Immature natural killer cell (primary cell): ENCODE results near the gene RBM6. TPM values are rescaled to one million over a fixed set of nuclear protein-coding genes. Genes with fewer than 3 reads are reported as not detected.
A peak's percentile ranks its signal among the peaks of the same experiment; 100 is the strongest.
"Not testable (repeated sequence)": the region's sequence is repeated elsewhere in the genome, so short reads cannot be mapped to it uniquely, and the experiment has no call there.

Experiments
- DNase-seq, 3 donors: peaks; one replicate each; pipeline ENCODE4 v3.0.0; 2022; ENCODE audit warnings: mixed read lengths in 1 of 3
- H3K27ac Mint-ChIP-seq, 6 donors: one replicate each; pipeline ENCODE4 v1.8.0; 2020; ENCODE audit warnings: mixed read lengths in 6 of 6, mild to moderate bottlenecking in 5 of 6, inconsistent platforms in 4 of 6, moderate library complexity in 3 of 6
- H3K27me3 Mint-ChIP-seq, 3 donors: one replicate each; pipeline ENCODE4 v1.8.0; 2020 to 2021; ENCODE audit warnings: low read depth in 3 of 3, mild to moderate bottlenecking in 3 of 3, mixed read lengths in 3 of 3, moderate library complexity in 3 of 3, inconsistent platforms in 1 of 3
- H3K36me3 Mint-ChIP-seq, 3 donors: one replicate each; pipeline ENCODE4 v1.8.0; 2020; ENCODE audit warnings: mixed read lengths in 3 of 3, inconsistent platforms in 2 of 3, mild to moderate bottlenecking in 2 of 3
- H3K4me1 Mint-ChIP-seq, 2 donors: one replicate each; pipeline ENCODE4 v1.8.0; 2020; ENCODE audit warnings: inconsistent platforms in 2 of 2, mild to moderate bottlenecking in 2 of 2, mixed read lengths in 2 of 2, moderate library complexity in 1 of 2
- H3K4me3 Mint-ChIP-seq, 5 donors: one replicate each; pipeline ENCODE4 v1.8.0; 2020; ENCODE audit warnings: mild to moderate bottlenecking in 5 of 5, mixed read lengths in 5 of 5, inconsistent platforms in 3 of 5, moderate library complexity in 3 of 5
- H3K9me3 Mint-ChIP-seq, 6 donors: one replicate each; pipeline ENCODE4 v1.8.0; 2020; ENCODE audit warnings: mild to moderate bottlenecking in 6 of 6, mixed read lengths in 6 of 6, inconsistent platforms in 4 of 6, moderate library complexity in 3 of 6
- polyA plus RNA-seq, 3 donors: library from polyadenylated mRNA; unstranded; fragments of 300-500 nt; fragmentation: Illumina TruSeq; gene quantifications; one replicate each; pipeline ENCODE4 v1.2.3, GENCODE V29; 2021

Gene RBM6
- polyA plus RNA-seq, 3 donors from 2014 or later = 7.5 to 39.7 (median 19.2) TPM

- DNase-seq = no peak
- H3K27me3 Mint-ChIP-seq = no peaks in the 10 kb centered on the region
- H3K4me3 Mint-ChIP-seq = no peak overlapping the region
- H3K9me3 Mint-ChIP-seq = no peaks in the 10 kb centered on the region
- peaks cover 4 to 20% (median 10%) of the 10 kb centered on the region in 3 donors for H3K36me3 Mint-ChIP-seq
- H3K4me1 Mint-ChIP-seq = peaks cover 0 to 5% of the 10 kb centered on the region in 2 donors
- no peak overlapping the region for H3K27ac Mint-ChIP-seq
Measured at GRCh38 chr3:49976942-49977341, 37.0 kb downstream of the RBM6 start.

- no peak overlapping the region for H3K4me3 Mint-ChIP-seq
- H3K4me1 Mint-ChIP-seq = peaks cover 5% of the 10 kb centered on the region in 2 donors
- peaks cover 0 to 16% (median 4%) of the 10 kb centered on the region in 3 donors for H3K36me3 Mint-ChIP-seq
- H3K27me3 Mint-ChIP-seq = peaks cover 0 to 2% (median 0%) of the 10 kb centered on the region in 3 donors
- no peak for DNase-seq
- H3K9me3 Mint-ChIP-seq = no peaks in the 10 kb centered on the region
- peak overlapping the region in 1 of 6 donors; percentile 15 for H3K27ac Mint-ChIP-seq
Measured at GRCh38 chr3:49984394-49984793, 44.4 kb downstream of the RBM6 start.

GRCh38 chr3:49992326-49992725, 52.4 kb downstream of the RBM6 start:
- Mint-ChIP-seq H3K4me3 (no peak overlapping the region), H3K36me3 (peaks cover 0 to 9% (median 3%) of the 10 kb centered on the region in 3 donors), H3K27ac (no peak overlapping the region), H3K27me3 (no peaks in the 10 kb centered on the region), H3K4me1 (peaks cover 0 to 9% of the 10 kb centered on the region in 2 donors), H3K9me3 (no peaks in the 10 kb centered on the region)
- no peak for DNase-seq

GRCh38 chr3:49994476-49994875, 54.5 kb downstream of the RBM6 start:
- H3K4me1 Mint-ChIP-seq = peaks cover 0 to 11% of the 10 kb centered on the region in 2 donors
- no peak overlapping the region for H3K27ac Mint-ChIP-seq
- no peaks in the 10 kb centered on the region for H3K9me3 Mint-ChIP-seq
- peaks cover 0 to 5% (median 3%) of the 10 kb centered on the region in 3 donors for H3K36me3 Mint-ChIP-seq
- no peak for DNase-seq
- no peaks in the 10 kb centered on the region for H3K27me3 Mint-ChIP-seq
- H3K4me3 Mint-ChIP-seq = no peak overlapping the region

GRCh38 chr3:49996016-49996415, 56.1 kb downstream of the RBM6 start:
- Mint-ChIP-seq H3K9me3 (no peaks in the 10 kb centered on the region), H3K27ac (peak overlapping the region in 2 of 6 donors; percentile 7 to 35), H3K36me3 (peaks cover 3 to 12% (median 7%) of the 10 kb centered on the region in 3 donors), H3K27me3 (no peaks in the 10 kb centered on the region), H3K4me1 (peaks cover 0 to 11% of the 10 kb centered on the region in 2 donors), H3K4me3 (no peak overlapping the region)
- no peak for DNase-seq

GRCh38 chr3:49997862-49998261, 57.9 kb downstream of the RBM6 start:
- H3K4me3 Mint-ChIP-seq = no peak overlapping the region
- peaks cover 3 to 16% (median 10%) of the 10 kb centered on the region in 3 donors for H3K36me3 Mint-ChIP-seq
- DNase-seq = no peak
- peaks cover 0 to 11% of the 10 kb centered on the region in 2 donors for H3K4me1 Mint-ChIP-seq
- no peaks in the 10 kb centered on the region for H3K27me3 Mint-ChIP-seq
- H3K9me3 Mint-ChIP-seq = no peaks in the 10 kb centered on the region
- peak overlapping the region in 1 of 6 donors; percentile 4 for H3K27ac Mint-ChIP-seq

- DNase-seq = no peak
- H3K27ac Mint-ChIP-seq = no peak overlapping the region
- H3K4me1 Mint-ChIP-seq = peaks cover 0 to 11% of the 10 kb centered on the region in 2 donors
- H3K9me3 Mint-ChIP-seq = no peaks in the 10 kb centered on the region
- peaks cover 3 to 16% (median 12%) of the 10 kb centered on the region in 3 donors for H3K36me3 Mint-ChIP-seq
- no peak overlapping the region for H3K4me3 Mint-ChIP-seq
- no peaks in the 10 kb centered on the region for H3K27me3 Mint-ChIP-seq
Measured at GRCh38 chr3:49998326-49998725, 58.4 kb downstream of the RBM6 start.

GRCh38 chr3:50001511-50001910, 61.6 kb downstream of the RBM6 start:
- DNase-seq = no peak
- H3K36me3 Mint-ChIP-seq = peaks cover 3 to 15% (median 11%) of the 10 kb centered on the region in 3 donors
- H3K9me3 Mint-ChIP-seq = no peaks in the 10 kb centered on the region
- peaks cover 5% of the 10 kb centered on the region in 2 donors for H3K4me1 Mint-ChIP-seq
- no peak overlapping the region for H3K4me3 Mint-ChIP-seq
- H3K27me3 Mint-ChIP-seq = no peaks in the 10 kb centered on the region
- H3K27ac Mint-ChIP-seq = peak overlapping the region in 1 of 6 donors; percentile 24

- Mint-ChIP-seq H3K4me1 (peaks cover 0 to 5% of the 10 kb centered on the region in 2 donors), H3K27ac (no peak overlapping the region), H3K27me3 (no peaks in the 10 kb centered on the region), H3K4me3 (no peak overlapping the region), H3K9me3 (no peaks in the 10 kb centered on the region), H3K36me3 (peaks cover 3 to 15% (median 11%) of the 10 kb centered on the region in 3 donors)
- no peak for DNase-seq
Measured at GRCh38 chr3:50003216-50003615, 63.3 kb downstream of the RBM6 start.

GRCh38 chr3:50003824-50004223, 63.9 kb downstream of the RBM6 start:
- Mint-ChIP-seq H3K9me3 (no peaks in the 10 kb centered on the region), H3K36me3 (peaks cover 3 to 18% (median 11%) of the 10 kb centered on the region in 3 donors), H3K4me3 (no peak overlapping the region)

GRCh38 chr3:50008931-50009330, 69.0 kb downstream of the RBM6 start:
- H3K4me1 Mint-ChIP-seq = peaks cover 2 to 7% of the 10 kb centered on the region in 2 donors
- H3K27me3 Mint-ChIP-seq = no peaks in the 10 kb centered on the region
- H3K36me3 Mint-ChIP-seq = peaks cover 0 to 10% (median 0%) of the 10 kb centered on the region in 3 donors
- H3K9me3 Mint-ChIP-seq = no peaks in the 10 kb centered on the region
- DNase-seq = no peak
- H3K4me3 Mint-ChIP-seq = no peak overlapping the region
- H3K27ac Mint-ChIP-seq = peak overlapping the region in 1 of 6 donors; percentile 6

More at GRCh38 chr3:50003824-50004223, 63.9 kb downstream of the RBM6 start:
- peaks cover 2 to 5% of the 10 kb centered on the region in 2 donors for H3K4me1 Mint-ChIP-seq
- H3K27me3 Mint-ChIP-seq = no peaks in the 10 kb centered on the region
- no peak for DNase-seq
- H3K27ac Mint-ChIP-seq = no peak overlapping the region

GRCh38 chr3:50010959-50011358, 71.0 kb downstream of the RBM6 start:
- Mint-ChIP-seq H3K4me1 (peaks cover 0 to 7% of the 10 kb centered on the region in 2 donors), H3K9me3 (no peaks in the 10 kb centered on the region), H3K36me3 (peaks cover 0 to 13% (median 0%) of the 10 kb centered on the region in 3 donors), H3K27ac (peak overlapping the region in 1 of 6 donors; percentile 29), H3K4me3 (no peak overlapping the region), H3K27me3 (no peaks in the 10 kb centered on the region)
- no peak for DNase-seq

- Mint-ChIP-seq H3K9me3 (no peaks in the 10 kb centered on the region), H3K27me3 (no peaks in the 10 kb centered on the region), H3K36me3 (peaks cover 9 to 23% (median 22%) of the 10 kb centered on the region in 3 donors), H3K4me1 (peaks cover 4 to 15% of the 10 kb centered on the region in 2 donors), H3K4me3 (no peak overlapping the region), H3K27ac (peak overlapping the region in 1 of 6 donors; percentile 43)
- no peak for DNase-seq
Measured at GRCh38 chr3:50015918-50016317, 76.0 kb downstream of the RBM6 start.

- Mint-ChIP-seq H3K27ac (no peak overlapping the region), H3K27me3 (peaks cover 0 to 3% (median 0%) of the 10 kb centered on the region in 3 donors), H3K36me3 (peaks cover 12 to 20% (median 14%) of the 10 kb centered on the region in 3 donors), H3K4me1 (peaks cover 10 to 14% of the 10 kb centered on the region in 2 donors), H3K9me3 (no peaks in the 10 kb centered on the region), H3K4me3 (no peak overlapping the region)
- DNase-seq = no peak
Measured at GRCh38 chr3:50028346-50028745, 88.4 kb downstream of the RBM6 start.

- H3K9me3 Mint-ChIP-seq, H3K4me3 Mint-ChIP-seq, DNase-seq, H3K27ac Mint-ChIP-seq, H3K27me3 Mint-ChIP-seq: not testable (repeated sequence)
- H3K4me1 Mint-ChIP-seq = peaks cover 8 to 14% of the 10 kb centered on the region in 2 donors
- peaks cover 12 to 17% (median 14%) of the 10 kb centered on the region in 3 donors for H3K36me3 Mint-ChIP-seq
Measured at GRCh38 chr3:50031201-50031600, 91.3 kb downstream of the RBM6 start.
